Sigmoid colon (tissue), 4 donors: ENCODE results near the gene TMEM59L.

Source experiments
- EP300 ChIP-seq, 4 donors: sonication (generic); formaldehyde crosslinking; IDR thresholded peaks; one replicate each; pipeline ENCODE4 v1.6.1; 2017; ENCODE audit warnings: antibody characterized with exemption in 4 of 4
- POLR2A ChIP-seq, 2 donors: fragments of 450-650 bp; IDR thresholded peaks; one replicate each; pipeline ENCODE4 v1.6.1; 2016; ENCODE audit warnings: antibody characterized with exemption in 2 of 2, mild to moderate bottlenecking in 2 of 2, moderate library complexity in 2 of 2
- TF ChIP-seq, protein P1 (sequence below), 4 experiments: fragments of 450-650 bp in 3 of 4; fragments of 200-600 bp in 1 of 4; IDR thresholded peaks; one replicate each; pipeline ENCODE4 v1.5.1; 2016 to 2019; ENCODE audit warnings: antibody characterized with exemption in 4 of 4, mild to moderate bottlenecking in 3 of 4, moderate library complexity in 2 of 4

DNA sequence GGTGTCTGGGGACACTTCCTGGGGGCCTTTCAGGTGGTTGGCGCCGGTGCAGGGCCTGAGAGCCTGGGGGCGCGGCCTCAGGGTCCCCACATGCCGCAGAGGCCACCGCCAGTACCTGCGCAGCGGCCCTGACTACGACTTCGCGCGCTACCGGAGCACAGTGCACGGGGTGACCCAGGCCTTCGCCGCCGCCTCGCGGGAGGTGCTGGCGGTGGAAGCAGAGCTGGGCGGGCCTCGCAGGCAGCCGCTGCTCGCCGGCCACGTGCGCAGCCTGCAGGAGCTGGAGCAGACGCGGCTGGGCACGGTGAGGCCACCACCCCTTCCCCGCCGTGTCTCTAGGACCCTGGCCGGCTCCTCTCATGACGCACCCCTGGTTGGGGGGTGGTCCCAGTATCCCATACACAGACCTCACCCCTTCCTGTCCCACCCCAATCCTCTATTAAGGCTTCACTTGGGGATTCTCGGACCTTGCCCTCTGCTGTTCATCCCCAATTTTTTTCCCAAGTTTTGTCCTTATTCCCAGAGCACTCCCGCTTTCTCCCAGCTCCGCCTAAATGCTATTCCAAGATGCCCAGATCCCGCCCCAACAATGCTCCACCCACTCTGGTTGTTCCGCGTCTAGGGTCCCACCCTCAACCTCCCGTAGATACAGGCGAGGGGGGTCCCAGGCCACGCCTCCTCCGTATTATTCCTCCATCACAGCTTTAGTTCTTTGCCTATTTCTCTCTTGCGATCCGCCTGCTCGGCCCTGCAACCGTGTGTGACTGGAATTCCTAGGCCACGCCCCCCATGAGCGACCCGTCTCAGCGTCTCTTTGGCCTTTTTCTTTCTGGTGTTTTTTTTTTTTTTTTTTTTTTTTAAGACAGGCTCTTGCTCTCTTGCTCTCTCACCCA lies 23.0 kb upstream of the TMEM59L start:
- TF ChIP-seq EP300 (IDR thresholded peaks at IDR 0.05), result no peak
- TF ChIP-seq, protein P1, sequence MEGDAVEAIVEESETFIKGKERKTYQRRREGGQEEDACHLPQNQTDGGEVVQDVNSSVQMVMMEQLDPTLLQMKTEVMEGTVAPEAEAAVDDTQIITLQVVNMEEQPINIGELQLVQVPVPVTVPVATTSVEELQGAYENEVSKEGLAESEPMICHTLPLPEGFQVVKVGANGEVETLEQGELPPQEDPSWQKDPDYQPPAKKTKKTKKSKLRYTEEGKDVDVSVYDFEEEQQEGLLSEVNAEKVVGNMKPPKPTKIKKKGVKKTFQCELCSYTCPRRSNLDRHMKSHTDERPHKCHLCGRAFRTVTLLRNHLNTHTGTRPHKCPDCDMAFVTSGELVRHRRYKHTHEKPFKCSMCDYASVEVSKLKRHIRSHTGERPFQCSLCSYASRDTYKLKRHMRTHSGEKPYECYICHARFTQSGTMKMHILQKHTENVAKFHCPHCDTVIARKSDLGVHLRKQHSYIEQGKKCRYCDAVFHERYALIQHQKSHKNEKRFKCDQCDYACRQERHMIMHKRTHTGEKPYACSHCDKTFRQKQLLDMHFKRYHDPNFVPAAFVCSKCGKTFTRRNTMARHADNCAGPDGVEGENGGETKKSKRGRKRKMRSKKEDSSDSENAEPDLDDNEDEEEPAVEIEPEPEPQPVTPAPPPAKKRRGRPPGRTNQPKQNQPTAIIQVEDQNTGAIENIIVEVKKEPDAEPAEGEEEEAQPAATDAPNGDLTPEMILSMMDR (IDR thresholded peaks at IDR 0.05), result peak in 2 of 4 experiments; percentile 30
- TF ChIP-seq POLR2A (IDR thresholded peaks at IDR 0.05), result no peak
